ENCODE measurements around the gene RBFOX2. TPM values are rescaled to one million over a fixed set of nuclear protein-coding genes. Genes with fewer than 3 reads are reported as not detected.

RBFOX2 gene
- total RNA-seq, 2 donors from 2014 or later, result 104 to 120 TPM

- Mint-ChIP-seq H3K4me1 (peaks cover 59% of the 10 kb centered on the region), H3K27me3 (ENCODE audit: insufficient read depth) (no peaks in the 10 kb centered on the region), H3K27ac (no peak overlapping the region), H3K36me3 (ENCODE audit: low read depth) (no peaks in the 10 kb centered on the region), H3K9me3 (no peaks in the 10 kb centered on the region), H3K4me3 (no peak overlapping the region)
- Histone ChIP-seq H3K36me3 (ENCODE audit: control insufficient read depth, insufficient read depth, low read length) (no peaks in the 10 kb centered on the region), H3K4me3 (ENCODE audit: low read length) (no peak overlapping the region), H3K4me1 (ENCODE audit: control insufficient read depth, insufficient read depth, low read length) (peaks cover 21% of the 10 kb centered on the region), H3K27me3 (ENCODE audit: control insufficient read depth, insufficient read depth, low read length, poor library complexity, severe bottlenecking) (no peaks in the 10 kb centered on the region), H3K9me3 (ENCODE audit: control insufficient read depth, low read length) (no peaks in the 10 kb centered on the region), H3K9ac (ENCODE audit: extremely low read depth, low read length, poor library complexity, severe bottlenecking) (no peak overlapping the region), H3K27ac (ENCODE audit: low read depth, low read length) (no peak overlapping the region)
- DNase-seq, result no peak
- TF ChIP-seq CTCF (conservative IDR thresholded peaks at IDR 0.05), result no peak
Measured at GRCh38 chr22:35899736-35900135, 128.9 kb downstream of the RBFOX2 start.

GRCh38 chr22:35896111-35896705, 132.4 kb downstream of the RBFOX2 start:
- Histone ChIP-seq H3K4me3 (ENCODE audit: low read length) (no peak overlapping the region), H3K4me1 (ENCODE audit: control insufficient read depth, insufficient read depth, low read length) (peaks cover 24% of the 10 kb centered on the region), H3K9me3 (ENCODE audit: control insufficient read depth, low read length) (no peaks in the 10 kb centered on the region), H3K27me3 (ENCODE audit: control insufficient read depth, insufficient read depth, low read length, poor library complexity, severe bottlenecking) (no peaks in the 10 kb centered on the region), H3K9ac (ENCODE audit: extremely low read depth, low read length, poor library complexity, severe bottlenecking) (no peak overlapping the region), H3K36me3 (ENCODE audit: control insufficient read depth, insufficient read depth, low read length) (no peaks in the 10 kb centered on the region), H3K27ac (ENCODE audit: low read depth, low read length) (no peak overlapping the region)
- Mint-ChIP-seq H3K27me3 (ENCODE audit: insufficient read depth) (no peaks in the 10 kb centered on the region), H3K36me3 (ENCODE audit: low read depth) (no peaks in the 10 kb centered on the region), H3K9me3 (no peaks in the 10 kb centered on the region), H3K4me3 (no peak overlapping the region), H3K27ac (no peak overlapping the region), H3K4me1 (peaks cover 52% of the 10 kb centered on the region)
- WGBS, 2 experiments (ENCODE audit: insufficient coverage in 1 of 2, insufficient read length in 1 of 2), result 90 to 94% methylated on average over 2 to 7 of the region's 7 CpGs
- TF ChIP-seq CTCF (conservative IDR thresholded peaks at IDR 0.05), result no peak
- DNase-seq, result no peak

- peaks cover 43% of the 10 kb centered on the region for H3K4me1 Mint-ChIP-seq
- no peaks in the 10 kb centered on the region for H3K36me3 Mint-ChIP-seq (ENCODE audit: low read depth)
- Histone ChIP-seq H3K27ac (ENCODE audit: low read depth, low read length) (no peak overlapping the region), H3K4me1 (ENCODE audit: control insufficient read depth, insufficient read depth, low read length) (peaks cover 15% of the 10 kb centered on the region), H3K9me3 (ENCODE audit: control insufficient read depth, low read length) (no peaks in the 10 kb centered on the region), H3K4me3 (ENCODE audit: low read length) (peak overlapping the region; percentile 53), H3K9ac (ENCODE audit: extremely low read depth, low read length, poor library complexity, severe bottlenecking) (no peak overlapping the region), H3K36me3 (ENCODE audit: control insufficient read depth, insufficient read depth, low read length) (no peaks in the 10 kb centered on the region), H3K27me3 (ENCODE audit: control insufficient read depth, insufficient read depth, low read length, poor library complexity, severe bottlenecking) (no peaks in the 10 kb centered on the region)
- WGBS, 2 experiments (ENCODE audit: insufficient coverage in 1 of 2, insufficient read length in 1 of 2), result 83 to 85% methylated on average over 5 to 7 of the region's 7 CpGs
- DNase-seq, result no peak
- H3K9me3 Mint-ChIP-seq, result no peaks in the 10 kb centered on the region
- H3K4me3 Mint-ChIP-seq, result no peak overlapping the region
- no peak for TF ChIP-seq CTCF (conservative IDR thresholded peaks at IDR 0.05)
- H3K27me3 Mint-ChIP-seq (ENCODE audit: insufficient read depth), result no peaks in the 10 kb centered on the region
- no peak overlapping the region for H3K27ac Mint-ChIP-seq
Measured at GRCh38 chr22:35894937-35895708, 133.5 kb downstream of the RBFOX2 start.
